HEK293T (cell line): Measurements from ENCODE around the gene SHANK1.

Experiments
- CTCF ChIA-PET: fragments of 350-600 bp; formaldehyde crosslinking; extraction: SDS; loops from one replicate; lab custom pipeline; 2021; ENCODE audit warnings: antibody characterized with exemption, inconsistent platforms; lab: Yijun Ruan, JAX
- POLR2A ChIA-PET: fragments of 350-600 bp; formaldehyde crosslinking; extraction: SDS; loops from one replicate; lab custom pipeline; 2020; ENCODE audit warnings: antibody characterized with exemption, inconsistent platforms; lab: Yijun Ruan, JAX
- DNase-seq: peaks from one replicate; pipeline ENCODE4 v3.0.0; 2012; ENCODE audit warnings: mixed read lengths; ENCODE audit errors: extremely low spot score
- ARNT ChIP-seq: fragments of 450-650 bp; IDR thresholded peaks from 2 replicates; pipeline ENCODE4 v1.6.1; 2017; ENCODE audit warnings: mild to moderate bottlenecking
- BHLHE40 ChIP-seq: fragments of 450-650 bp; IDR thresholded peaks from 2 replicates; pipeline ENCODE4 v1.6.1; 2016; ENCODE audit warnings: mild to moderate bottlenecking, moderate library complexity, borderline replicate concordance
- CTBP1 ChIP-seq: fragments of 450-650 bp; IDR thresholded peaks from 2 replicates; pipeline ENCODE4 v1.6.1; 2016; ENCODE audit warnings: borderline replicate concordance
- ELF4 ChIP-seq: fragments of 450-650 bp; IDR thresholded peaks from 2 replicates; pipeline ENCODE4 v1.6.1; 2017; ENCODE audit warnings: antibody characterized with exemption
- FOXA1 ChIP-seq: fragments of 450-650 bp; IDR thresholded peaks from 2 replicates; pipeline ENCODE4 v1.6.1; 2016; ENCODE audit warnings: mild to moderate bottlenecking
- FOXK2 ChIP-seq: fragments of 450-650 bp; IDR thresholded peaks from 2 replicates; pipeline ENCODE4 v1.6.1; 2016; ENCODE audit warnings: mild to moderate bottlenecking
- FOXM1 ChIP-seq: fragments of 450-650 bp; IDR thresholded peaks from 2 replicates; pipeline ENCODE4 v1.6.1; 2017; ENCODE audit warnings: mild to moderate bottlenecking, borderline replicate concordance
- HDGF ChIP-seq: fragments of 450-650 bp; IDR thresholded peaks from 2 replicates; pipeline ENCODE4 v1.6.1; 2017; ENCODE audit warnings: antibody characterized with exemption, borderline replicate concordance
- L3MBTL2 ChIP-seq: fragments of 450-650 bp; conservative IDR thresholded peaks from 2 replicates; pipeline ENCODE4 v1.6.1; 2016; ENCODE audit warnings: mild to moderate bottlenecking
- LEF1 ChIP-seq: fragments of 450-650 bp; IDR thresholded peaks from 2 replicates; pipeline ENCODE4 v1.6.1; 2017; ENCODE audit warnings: mild to moderate bottlenecking, borderline replicate concordance
- NFRKB ChIP-seq: fragments of 450-650 bp; IDR thresholded peaks from 2 replicates; pipeline ENCODE4 v1.6.1; 2016; ENCODE audit warnings: mild to moderate bottlenecking, moderate library complexity
- SP1 ChIP-seq: fragments of 450-650 bp; IDR thresholded peaks from 2 replicates; pipeline ENCODE4 v1.6.1; 2017
- SUZ12 ChIP-seq: fragments of 450-650 bp; IDR thresholded peaks from 2 replicates; pipeline ENCODE4 v1.6.1; 2016; ENCODE audit warnings: mild to moderate bottlenecking
- TARDBP ChIP-seq: fragments of 450-650 bp; IDR thresholded peaks from 2 replicates; pipeline ENCODE4 v1.6.1; 2016
- ZNF384 ChIP-seq: fragments of 450-650 bp; IDR thresholded peaks from 2 replicates; pipeline ENCODE4 v1.6.1; 2016
- TF ChIP-seq, protein P1 (sequence below): fragments of 450-650 bp; IDR thresholded peaks from 2 replicates; pipeline ENCODE4 v1.6.1; 2016

Gene SHANK1

DNA sequence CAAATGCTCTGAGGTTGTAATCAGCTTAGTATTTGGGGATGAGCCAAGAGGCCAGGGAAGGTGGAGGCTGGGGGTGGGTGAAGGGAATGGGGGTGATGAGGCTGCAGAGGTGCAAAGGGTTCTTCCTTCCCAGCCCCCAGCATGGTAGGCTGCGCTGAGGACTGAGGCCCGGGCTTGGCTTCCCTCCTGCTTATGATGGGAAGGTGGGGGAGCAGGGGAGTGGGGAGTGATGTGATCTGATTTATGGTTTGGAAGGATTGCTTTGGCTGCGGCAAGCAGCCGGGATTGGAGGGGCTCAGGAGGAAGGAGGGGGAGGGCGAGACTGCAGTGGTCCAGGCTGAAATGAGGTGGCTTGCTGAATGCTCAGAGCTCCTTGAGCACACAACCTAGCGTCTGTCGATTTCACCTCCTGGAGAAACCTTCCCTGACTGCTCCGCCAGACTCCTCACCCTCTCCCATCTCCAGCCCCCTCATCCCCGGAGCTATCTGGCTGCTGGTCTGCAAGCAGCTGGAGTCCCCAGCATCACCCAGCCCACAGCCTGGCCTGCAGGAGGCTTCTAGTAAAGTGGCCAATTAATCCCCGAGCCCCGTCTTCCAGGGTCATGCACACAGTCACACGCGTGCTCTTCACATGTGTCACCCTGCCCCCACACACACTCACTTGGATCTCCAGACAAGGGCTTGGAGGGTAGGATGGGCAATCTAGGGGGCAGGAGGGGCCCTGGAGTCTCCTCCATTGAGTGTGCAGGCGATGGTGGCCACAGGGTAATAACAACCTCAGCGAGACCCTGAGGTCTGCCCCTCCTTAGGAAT lies 2.8 kb upstream of the SHANK1 start:
- CTCF ChIA-PET: no interaction called here
- POLR2A ChIA-PET: interaction anchor here (1.1 kb wide), 1 partner anchor 8 kb away, joined by 3 read pairs; no protein-coding TSS in a partner anchor
- TF ChIP-seq, protein P1, sequence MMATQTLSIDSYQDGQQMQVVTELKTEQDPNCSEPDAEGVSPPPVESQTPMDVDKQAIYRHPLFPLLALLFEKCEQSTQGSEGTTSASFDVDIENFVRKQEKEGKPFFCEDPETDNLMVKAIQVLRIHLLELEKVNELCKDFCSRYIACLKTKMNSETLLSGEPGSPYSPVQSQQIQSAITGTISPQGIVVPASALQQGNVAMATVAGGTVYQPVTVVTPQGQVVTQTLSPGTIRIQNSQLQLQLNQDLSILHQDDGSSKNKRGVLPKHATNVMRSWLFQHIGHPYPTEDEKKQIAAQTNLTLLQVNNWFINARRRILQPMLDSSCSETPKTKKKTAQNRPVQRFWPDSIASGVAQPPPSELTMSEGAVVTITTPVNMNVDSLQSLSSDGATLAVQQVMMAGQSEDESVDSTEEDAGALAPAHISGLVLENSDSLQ: no peak
- TF ChIP-seq BHLHE40 (no peak), FOXA1 (no peak), TARDBP (no peak), SP1 (no peak), ZNF384 (no peak), ARNT (no peak), LEF1 (no peak), ELF4 (no peak), NFRKB (no peak), SUZ12 (no peak)
- no peak for DNase-seq

DNA sequence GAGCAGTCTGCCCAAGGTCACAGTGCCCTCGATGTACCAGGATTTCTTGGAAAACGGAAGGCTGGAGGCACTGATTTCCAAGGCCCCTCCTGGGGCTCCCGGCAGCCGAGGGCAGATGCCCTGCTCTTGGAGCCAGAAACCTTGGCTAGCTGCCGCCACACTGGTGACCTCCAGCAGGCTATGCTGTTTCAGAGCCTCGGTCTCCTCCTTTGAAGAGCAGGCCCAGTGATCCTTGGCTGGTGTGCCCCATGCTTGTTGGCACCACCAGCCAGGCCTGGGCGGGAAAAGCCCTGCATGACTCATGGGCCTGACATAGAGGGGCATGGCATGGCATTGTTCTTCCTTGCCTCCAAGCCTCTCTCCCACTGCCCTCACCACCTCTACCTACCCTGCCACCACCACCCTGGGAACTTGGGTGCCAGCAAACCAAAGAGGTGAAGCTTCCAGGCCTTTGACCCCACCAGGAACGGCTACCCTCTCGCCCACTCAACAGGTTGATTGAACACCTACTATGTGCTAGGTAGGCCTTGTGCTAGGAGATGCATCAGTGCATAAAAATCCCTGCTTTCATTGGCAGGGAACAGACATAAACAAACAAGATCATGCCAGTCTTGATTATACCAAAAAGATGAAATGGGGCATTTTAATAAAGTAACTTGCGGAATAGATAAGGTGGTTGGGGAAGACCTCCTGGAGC lies 2.0 kb upstream of the SHANK1 start:
- TF ChIP-seq SP1 (no peak), BHLHE40 (no peak), NFRKB (no peak), FOXK2 (no peak), FOXM1 (no peak), ELF4 (no peak), ZNF384 (no peak), L3MBTL2 (no peak), FOXA1 (no peak)
- TF ChIP-seq, protein P1: no peak
- ChIA-PET POLR2A (no interaction called here), CTCF (interaction anchor here (1.2 to 1.3 kb wide), 2 partner anchors 16 to 183 kb away, joined by 3 to 5 read pairs; no protein-coding TSS in a partner anchor)

DNA sequence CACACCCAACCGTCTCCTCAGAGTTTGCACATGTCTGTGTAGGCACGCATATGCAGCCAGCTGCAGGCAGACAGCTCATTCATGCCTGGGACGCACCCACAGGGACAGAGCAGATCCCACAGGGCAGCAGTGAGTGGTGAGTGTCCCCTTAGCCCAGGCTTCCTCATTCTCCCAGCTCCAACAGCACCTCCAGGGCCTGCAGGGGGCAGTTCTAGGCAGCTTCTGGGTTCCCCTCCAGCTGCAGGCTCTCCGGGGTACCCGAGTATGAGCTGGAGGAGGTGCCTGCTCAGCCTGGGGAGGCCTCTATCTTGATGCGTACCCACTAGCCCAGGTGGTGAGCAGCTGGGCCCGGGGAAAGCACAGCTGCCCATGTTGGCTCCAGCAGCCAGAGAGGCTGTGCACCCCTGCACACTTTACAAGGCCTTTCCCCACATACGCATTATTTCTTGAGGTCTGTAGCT lies 1.3 kb upstream of the SHANK1 start:
- DNase-seq: no peak
- ChIA-PET POLR2A (no interaction called here), CTCF (interaction anchor here (1.2 to 1.3 kb wide), 2 partner anchors 16 to 183 kb away, joined by 3 to 5 read pairs; no protein-coding TSS in a partner anchor)
- TF ChIP-seq TARDBP (no peak), FOXK2 (no peak), NFRKB (no peak), SUZ12 (no peak), CTBP1 (no peak), FOXA1 (no peak), L3MBTL2 (no peak), FOXM1 (no peak)
- TF ChIP-seq, protein P1: no peak

More for the DNA sequence above, 2.0 kb upstream of the SHANK1 start:
- DNase-seq: no peak

DNA sequence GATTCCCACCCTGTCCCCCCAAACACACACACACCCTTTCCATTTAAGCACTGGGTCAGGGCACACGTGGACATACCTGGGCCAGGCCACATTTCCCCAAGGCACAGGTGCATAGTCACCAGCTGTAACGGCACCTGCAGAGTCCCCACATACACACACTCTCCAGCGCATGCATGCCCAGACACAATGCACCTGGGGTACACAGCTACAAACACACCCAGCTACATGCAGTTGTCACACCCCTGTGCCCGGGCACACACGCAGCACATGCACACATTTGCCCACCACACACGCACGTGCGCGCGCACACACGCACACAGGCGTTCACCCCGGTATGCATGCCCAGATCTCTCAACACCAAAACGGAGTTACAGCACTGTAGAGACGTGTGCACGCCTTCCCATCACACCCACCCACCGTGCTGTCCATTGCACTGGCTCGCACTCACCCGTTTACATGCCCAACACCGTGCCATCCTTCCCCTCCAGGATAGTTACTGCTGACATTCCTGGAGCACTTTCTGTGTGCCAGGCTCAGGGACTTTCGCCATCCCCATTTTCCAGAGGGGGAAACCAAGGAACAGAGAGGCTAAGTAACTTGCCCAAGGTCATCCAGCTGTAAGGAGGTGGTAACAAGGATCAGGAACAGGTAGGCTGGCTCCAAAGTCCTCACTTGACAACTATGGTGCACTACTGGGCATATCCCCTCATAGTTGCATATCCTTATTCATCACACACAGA lies 749 bp upstream of the SHANK1 start:
- DNase-seq: no peak
- TF ChIP-seq FOXK2: no peak
- TF ChIP-seq, protein P1: no peak
- no peak for TF ChIP-seq L3MBTL2
- TF ChIP-seq ARNT: no peak
- no peak for TF ChIP-seq TARDBP
- no peak for TF ChIP-seq FOXA1
- CTCF ChIA-PET: interaction anchor here (1.2 to 1.3 kb wide), 2 partner anchors 15 to 182 kb away, joined by 3 to 5 read pairs; no protein-coding TSS in a partner anchor
- POLR2A ChIA-PET: interaction anchor here (1.3 kb wide), 1 partner anchor 8 kb away, joined by 5 read pairs; no protein-coding TSS in a partner anchor

DNA sequence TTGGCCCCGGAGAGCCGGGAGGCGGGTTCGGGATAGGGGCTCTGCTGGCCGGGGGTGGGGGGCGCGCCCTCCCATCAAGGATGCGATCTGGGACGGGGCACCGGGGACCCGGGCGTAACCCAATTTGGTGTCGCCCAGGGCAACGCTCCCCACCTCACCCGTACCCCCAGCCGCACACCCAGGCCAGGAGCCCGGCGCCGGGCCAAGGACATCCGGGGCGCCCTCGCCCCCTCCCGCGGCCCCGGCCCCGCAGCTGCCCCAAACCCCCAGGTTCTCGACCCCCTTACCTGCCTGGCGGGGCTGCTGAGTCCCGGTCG lies 525 bp downstream of the SHANK1 start:
- CTCF ChIA-PET: no interaction called here
- TF ChIP-seq HDGF: no peak
- no peak for TF ChIP-seq LEF1
- TF ChIP-seq BHLHE40: no peak
- TF ChIP-seq SP1: no peak
- TF ChIP-seq FOXK2: no peak
- no peak for TF ChIP-seq NFRKB
- TF ChIP-seq FOXA1: no peak
- no peak for TF ChIP-seq FOXM1
- TF ChIP-seq L3MBTL2: no peak
- no peak for TF ChIP-seq SUZ12
- POLR2A ChIA-PET: no interaction called here
- DNase-seq: no peak
